ENCODE data around the gene TWF2.
"Not testable (repeated sequence)": the region's sequence is repeated elsewhere in the genome, so short reads cannot be mapped to it uniquely, and the experiment has no call there.

Gene TWF2

DNA sequence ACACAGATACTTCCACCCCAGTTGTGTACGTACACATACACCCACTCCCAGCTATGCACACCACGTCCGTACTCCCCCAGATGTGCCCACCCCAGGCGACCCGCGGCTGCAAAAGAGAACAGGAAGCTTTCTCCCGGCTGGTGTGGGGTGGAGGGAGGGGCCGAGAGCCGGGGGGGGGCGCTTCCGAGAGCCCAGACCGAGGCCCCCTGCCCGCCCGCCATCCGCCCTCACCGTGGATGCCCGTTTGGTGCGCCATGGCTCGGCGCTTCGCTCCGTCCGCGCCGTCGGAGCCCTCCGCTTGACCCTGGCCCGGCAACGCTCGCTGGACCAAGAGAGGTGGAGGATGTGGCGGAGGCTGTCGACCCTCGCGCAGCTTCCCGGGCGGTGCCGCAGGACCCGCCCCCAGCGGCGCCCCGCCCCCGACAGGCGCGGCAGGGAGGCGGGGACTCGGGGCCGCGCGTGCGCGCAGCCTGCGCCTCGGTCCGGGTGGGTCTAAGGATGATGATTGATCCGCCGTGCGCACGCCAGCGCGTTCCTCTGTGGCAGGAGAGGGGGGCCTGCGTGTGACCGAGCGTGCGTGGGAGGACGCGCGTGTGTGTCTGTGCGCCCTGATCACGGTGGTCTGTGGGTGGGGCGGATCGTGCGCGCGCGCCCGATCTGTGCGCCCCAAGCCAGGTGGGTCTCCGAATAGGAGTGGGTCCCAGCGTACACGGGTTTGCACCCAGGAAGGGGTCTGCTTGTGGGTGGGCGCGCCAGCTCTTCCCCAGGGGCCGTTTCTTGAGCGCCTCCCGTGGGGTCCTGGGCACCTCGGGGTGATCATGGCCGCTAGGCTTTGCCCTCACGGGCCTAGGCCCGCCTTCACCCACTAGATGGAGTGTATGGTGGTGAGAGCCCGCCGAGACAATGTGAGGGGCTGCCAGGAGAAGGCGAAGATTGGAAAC is at the start of gene TWF2:
Gene TWF2 (minus strand): TSS at position 398 of the 941 bp plus-strand sequence. CDS start 142 bp downstream, at position 256.
- peak; percentile 48 for DNase-seq

DNA sequence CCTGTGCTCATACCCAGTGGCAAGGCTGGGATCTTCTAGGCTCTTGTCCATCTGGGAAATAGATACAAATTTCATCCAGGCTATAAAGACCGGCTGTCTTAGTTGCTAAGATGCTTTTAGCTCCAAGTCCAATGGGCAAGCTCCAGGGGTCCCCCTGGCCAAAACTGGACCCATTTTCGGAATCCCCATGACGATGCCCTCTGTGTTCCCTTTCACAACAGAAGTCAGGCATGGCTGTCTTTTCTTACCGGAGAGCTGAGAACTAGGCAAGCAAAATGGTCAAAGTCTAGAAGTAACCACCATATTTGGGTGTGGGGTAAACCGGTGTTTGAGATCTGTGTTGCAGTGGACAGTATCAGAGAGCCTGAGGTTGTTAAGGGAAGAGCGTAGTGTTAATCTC is 49.7 kb upstream of the TWF2 start:
- DNase-seq: no peak

DNA sequence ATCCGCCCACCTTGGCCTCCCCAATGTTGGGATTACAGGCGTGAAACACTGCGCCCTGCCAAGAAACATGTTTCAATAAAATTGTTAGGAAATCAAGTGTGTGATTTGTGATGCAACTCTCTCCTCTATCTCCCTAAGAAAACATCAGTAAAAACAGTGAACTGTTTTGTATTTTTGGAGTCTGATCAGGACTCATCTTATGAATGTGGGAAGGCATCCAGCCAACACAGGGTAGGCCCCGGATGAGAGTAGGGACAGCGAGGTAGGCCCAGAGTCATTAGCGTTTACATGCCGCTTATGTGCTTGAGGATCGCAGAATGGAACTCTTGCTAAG is 47.8 kb upstream of the TWF2 start:
- DNase-seq: no peak

DNA sequence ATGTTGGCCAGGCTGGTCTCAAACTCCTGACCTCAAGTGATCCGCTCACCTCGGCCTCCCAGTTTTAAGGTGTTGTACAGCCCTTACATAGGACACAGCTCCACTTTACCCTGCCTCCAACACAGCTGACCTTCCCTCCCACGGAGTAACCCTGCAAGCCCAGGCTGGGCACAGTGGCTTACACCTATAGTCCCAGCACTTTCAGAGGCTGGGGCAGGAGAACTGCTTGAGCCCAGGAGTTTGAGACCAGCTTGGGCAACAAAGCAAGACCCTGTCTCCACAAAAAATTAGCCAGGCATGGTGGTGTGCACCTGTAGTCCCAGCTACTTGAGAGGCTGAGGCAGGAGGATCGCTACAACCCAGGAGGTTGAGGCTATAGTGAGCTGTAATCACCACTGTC is 45.1 kb upstream of the TWF2 start:
- not testable (repeated sequence) for DNase-seq

DNA sequence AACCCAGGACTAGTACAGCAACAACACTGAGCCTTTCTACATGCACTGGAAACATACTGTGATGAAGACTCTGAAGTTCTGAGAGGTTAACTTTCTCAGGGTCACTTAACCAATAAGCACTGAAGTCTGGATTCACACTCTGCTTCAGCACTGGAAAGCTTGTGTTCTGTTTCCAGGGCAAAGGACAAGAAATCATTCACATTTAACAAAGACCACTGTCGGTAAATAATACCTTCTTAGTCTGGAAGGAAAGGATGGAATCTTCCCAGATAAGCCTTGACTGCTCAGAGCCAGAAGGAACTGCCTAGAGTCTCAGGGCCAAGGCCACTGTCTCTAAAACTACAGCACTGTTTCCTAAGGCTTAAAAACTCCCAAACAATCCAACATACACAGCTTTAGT is 44.3 kb upstream of the TWF2 start:
- no peak for DNase-seq

DNA sequence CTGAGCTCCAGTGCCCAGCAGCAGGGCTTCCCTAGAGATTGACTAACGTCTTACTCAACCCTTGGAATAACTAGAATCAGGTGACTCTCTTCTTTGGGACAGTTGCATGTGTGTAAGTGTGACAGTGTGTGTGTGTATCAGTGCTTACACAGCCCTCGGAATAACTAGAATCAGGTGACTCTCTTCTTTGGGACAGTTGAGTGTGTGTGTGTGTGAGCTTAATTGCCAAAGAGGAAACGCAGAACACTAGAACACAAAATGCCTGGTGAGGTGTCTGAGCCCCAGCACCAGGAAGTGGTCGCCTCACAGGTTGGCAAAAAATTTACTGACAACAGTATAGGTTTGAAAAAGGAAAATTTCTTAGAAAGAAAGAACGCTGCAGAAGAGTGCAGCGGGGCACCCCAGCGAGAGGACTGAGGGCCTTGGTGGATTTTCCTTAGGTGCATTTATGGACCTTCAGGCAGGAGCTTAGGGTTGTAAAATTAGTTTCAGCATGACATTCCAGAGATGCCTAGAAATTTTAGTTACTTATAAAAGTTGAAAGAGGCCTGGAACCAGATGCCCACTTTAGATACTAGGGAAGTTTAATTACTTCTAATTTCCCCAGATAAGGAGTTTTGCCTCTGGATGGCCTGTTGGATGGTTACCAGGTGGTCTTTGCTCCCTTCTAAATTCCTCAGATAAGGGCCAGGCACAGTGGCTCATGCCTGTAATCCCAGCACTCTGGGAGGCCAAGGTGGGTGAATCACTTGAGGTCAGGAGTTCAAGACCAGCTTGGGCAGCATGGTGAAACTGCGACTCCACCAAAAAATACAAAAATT is 43.2 kb upstream of the TWF2 start:
- DNase-seq: no peak

DNA sequence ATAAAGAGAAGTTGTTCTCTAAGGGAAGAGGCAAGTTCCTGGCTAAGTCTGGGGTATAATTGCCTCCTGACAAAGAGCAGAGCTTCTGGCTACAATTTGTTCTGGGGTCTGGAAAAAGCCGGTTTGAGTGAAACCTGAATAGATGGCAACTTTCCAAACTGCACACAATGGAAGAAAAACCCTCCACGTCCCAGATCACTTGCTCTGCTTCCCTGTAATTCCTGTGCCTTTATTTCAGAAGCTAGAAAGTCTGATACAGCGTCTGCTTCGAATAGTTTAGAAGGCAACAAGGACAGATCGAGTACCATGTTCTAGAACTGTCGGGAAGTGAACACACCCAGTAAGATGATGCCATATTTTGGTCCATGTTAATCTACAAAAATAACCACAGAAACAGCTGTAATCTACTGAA is 41.1 kb upstream of the TWF2 start:
- DNase-seq: no peak

DNA sequence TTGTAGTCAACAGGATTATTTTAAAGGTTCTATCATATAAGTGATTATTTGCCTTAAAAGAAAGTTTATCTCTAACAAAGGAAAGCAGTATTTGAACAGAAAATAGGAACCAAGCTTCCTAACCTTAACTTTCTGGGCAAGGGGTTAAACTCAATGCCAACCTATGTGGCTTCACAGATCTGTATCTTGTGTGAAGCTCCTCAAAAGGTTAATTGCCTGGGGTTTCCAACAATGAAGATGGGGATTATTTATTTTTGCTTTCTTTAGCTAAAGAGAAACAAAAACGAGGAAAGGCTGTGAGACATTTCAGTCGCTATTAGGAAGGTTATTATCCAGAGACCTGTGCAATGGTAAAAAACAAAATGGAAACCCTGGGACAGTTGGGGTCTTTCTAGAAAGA is 40.6 kb upstream of the TWF2 start:
- DNase-seq: no peak

DNA sequence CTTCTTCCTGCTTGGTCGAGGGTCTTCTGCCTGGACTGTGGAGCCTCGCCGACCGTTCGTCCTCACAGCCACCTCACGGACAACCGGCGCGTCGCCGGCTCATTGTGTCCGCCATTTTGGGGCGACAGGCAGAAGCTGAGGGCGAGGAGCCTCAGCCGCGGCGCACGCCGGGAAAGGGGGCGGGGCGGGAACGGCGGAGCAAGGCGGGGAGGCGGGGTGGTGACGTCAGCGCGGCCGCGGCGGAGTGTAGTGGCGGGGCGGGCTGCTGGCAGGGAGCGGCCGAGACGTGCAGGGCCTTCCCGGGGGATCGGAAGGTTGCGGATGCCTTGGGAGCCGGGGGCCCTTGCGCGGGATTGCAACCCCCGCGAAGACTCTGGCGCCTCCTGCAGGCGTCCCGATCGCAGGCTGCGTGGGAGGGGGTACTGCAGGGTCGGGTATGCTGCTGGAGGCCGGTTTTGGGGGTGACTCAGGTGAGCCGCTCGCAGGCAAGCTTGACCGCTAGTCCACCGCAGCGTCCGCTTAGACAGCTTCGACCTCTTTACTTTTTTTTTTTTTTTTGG is 39.6 kb upstream of the TWF2 start, which contains the start of gene WDR82:
Gene WDR82 (minus strand): TSS at position 140 of the 560 bp plus-strand sequence. CDS start 288 bp downstream, outside the sequence.
- peak; percentile 77 for DNase-seq

DNA sequence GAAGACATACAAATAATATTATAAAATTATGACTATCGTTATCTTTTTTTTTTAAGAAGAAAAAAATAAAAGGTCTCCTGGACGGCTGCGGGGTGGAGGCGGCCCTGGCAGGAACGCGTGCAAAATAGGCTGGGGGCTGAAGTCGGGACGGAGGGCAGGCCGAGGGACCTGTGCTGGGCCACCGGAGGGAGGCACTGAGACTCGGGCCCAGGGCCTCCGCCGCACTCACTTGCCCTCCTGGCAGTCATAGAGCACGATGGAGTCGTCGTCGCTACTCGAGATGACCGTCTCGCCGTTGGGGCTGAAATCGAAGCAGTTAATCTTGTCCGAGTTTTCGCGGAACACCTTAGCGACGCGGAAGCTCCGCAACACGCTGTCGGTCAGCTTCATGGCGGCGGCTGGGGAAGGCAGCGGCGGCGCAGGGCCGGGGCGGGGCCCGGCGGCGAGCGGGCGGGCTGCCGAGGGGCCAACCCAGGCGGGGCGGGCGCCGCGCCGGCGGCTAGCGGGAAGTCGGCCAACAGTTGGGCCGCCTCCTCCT is 39.1 kb upstream of the TWF2 start:
- DNase-seq: no peak

DNA sequence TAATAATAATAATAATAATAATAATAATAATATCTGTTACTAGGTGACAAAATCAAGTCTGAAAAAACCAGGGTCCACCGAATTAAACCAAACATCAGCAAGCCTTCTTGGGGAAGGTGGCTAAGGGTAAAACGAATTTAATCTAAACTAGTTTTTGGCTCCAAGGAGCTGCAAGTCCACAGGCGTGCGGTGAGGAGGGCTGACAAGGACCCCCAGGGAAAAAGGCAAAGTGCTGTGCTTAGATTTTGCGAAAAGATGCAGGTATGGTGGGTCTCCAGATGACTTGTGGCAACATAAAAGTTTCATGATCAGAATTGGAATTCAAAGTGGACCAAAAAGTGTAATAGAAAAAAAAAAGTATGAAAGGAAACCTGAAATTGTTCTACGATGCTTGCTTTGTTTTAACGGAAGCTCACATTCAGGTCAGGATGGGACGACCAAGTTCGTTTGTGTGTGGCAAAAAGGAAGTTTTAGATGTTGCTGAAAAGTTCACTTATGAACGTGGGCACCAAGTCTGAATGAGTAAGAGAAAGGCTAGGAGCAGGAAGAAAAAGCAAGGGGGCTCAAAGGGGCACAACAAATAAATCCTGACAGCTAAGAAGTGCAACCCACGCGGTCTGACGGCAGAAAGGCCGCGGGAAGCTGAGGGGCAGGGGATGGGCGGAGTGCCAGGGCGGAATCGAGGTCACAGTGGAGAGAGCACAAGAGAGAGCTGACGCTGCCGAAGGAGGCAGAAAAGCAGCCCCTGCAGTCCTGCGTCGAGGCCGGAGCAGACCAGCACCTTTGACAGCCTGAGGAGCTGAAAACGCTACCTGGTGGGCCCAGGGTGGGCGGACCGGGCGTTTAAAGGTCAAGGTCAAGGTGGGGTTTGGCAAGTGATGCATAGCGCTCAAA is 38.4 kb upstream of the TWF2 start:
- no peak for DNase-seq

DNA sequence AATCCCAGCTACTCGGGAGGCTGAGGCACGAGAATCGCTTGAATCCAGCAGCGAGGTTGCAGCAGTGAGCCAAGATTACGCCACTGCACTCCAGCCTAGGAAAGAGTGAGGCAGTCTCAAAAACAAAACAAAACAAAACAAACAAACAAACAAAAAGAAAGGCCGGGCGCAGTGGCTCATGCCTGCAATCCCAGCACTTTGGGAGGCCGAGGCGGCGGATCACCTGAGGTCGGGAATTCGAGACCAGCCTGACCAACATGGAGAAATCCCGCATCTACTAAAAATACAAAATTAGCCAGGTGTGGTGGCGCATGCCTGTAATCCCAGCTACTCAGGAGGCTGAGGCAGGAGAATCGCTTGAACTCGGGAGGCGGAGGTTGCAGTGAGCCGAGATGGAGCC is 35.8 kb upstream of the TWF2 start:
- not testable (repeated sequence) for DNase-seq

DNA sequence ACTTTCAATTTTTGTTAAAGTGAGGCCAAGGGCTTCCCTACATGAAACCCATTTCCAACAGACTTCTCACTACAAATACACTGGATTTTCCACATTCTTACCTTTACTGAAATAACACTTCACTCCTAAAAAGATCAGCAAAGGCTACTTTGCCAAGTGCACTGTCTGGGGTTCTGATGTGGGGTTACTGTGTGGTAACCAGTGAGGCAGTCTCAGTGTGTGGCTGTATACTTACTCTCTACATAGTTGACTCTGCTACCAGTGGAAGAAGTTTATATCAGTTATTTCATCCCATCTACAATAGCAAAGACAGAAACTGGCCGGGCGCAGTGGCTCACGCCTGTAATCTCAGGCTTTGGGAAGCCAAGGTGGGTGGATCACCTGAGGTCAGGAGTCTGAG is 33.9 kb upstream of the TWF2 start:
- no peak for DNase-seq

DNA sequence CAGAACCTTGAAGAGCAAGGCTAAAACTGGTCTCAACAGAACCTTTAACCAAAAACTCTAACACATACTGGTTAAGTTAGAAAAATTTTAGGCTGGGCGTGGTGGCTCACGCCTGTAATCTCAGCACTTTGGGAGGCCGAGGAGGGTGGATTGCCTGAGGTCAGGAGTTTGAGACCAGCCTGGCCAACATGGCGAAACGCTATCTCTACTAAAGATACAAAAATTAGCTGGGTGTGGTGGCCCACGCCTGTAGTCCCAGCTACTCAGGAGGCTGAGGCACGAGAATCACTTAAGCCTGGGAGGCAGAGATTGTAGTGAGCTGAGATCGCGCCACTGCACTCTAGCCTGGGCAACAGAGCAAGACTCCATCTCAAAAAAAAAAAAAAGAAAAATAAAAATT is 33.2 kb upstream of the TWF2 start:
- not testable (repeated sequence) for DNase-seq

DNA sequence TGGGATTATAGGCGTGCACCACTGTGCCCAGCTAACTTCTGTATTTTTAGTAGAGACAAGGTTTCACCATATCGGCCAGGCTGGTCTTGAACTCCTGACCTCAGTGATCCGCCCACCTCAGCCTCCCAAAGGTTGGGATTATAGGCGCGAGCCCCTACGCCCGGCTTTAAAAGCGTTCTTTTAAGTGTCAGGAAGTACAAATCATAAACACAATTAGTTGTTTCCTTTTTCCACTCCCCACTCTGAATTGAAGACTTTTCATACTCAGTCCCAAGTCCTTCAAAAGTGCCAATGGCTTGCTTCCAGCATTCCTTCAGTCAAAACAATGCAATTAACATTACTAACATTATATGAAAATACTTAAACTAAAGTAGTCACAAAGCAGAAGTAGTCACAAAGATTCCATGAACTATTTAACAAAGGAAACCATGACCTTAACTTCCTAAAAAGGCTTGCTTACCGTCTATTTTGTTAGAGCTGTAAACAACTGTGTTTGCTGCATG is 31.3 kb upstream of the TWF2 start:
- no peak for DNase-seq

DNA sequence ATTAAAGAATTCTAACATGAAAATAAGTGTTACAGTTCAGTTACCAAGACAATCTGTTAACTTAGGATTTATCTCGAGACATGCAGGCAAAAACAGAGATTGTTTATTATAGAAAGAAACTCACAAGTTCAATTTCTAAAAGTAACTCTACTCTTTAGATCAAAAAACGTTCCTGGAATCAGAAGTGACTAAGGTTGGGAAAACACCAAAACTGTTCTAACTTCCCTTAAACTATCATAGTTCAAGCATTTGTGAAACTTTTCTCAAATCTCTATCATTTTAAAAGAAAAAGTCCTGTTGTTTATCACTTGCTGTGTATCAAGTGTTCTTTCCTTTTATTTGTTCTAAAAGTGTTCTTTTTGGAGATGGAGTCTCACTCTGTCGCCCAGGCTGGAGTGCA is 30.8 kb upstream of the TWF2 start:
- no peak for DNase-seq

DNA sequence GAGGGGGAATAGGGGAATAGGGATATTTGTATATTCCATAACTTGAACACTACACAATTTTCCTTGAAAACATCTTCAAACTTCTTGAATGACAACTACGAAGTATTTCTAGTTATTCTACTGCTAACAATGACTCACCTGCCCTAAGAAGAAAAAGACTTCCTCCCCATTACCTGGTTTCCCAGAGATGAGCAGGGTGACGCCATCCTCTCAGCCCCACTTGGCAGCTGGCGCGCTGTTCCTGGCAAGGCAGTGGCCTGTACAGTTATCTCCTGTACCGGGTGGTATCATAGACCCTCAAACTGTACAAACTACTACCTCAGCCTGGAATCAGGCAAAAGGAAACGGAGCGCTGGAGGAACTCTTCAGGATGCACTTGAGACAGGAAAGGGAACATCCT is 29.1 kb upstream of the TWF2 start:
- DNase-seq: no peak

DNA sequence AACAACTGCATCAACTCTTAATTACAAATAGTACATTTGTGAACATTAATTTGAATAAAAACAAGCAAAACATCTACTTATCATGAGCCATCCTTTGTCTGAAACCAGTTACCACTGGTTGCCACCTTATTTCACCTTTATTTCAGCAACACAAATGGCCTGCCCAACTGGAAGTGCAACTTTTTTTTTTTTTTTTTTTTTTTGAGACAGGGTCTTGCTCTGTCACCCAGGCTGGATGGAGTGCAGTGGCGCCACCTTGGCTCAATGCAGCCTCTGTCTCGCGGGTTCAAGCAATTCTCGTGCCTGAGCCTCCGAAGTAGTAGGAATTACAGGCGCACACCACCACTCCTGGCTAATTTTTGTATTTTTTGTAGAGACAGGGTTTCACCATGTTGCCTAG is 26.4 kb upstream of the TWF2 start:
- peak; percentile 13 for DNase-seq

DNA sequence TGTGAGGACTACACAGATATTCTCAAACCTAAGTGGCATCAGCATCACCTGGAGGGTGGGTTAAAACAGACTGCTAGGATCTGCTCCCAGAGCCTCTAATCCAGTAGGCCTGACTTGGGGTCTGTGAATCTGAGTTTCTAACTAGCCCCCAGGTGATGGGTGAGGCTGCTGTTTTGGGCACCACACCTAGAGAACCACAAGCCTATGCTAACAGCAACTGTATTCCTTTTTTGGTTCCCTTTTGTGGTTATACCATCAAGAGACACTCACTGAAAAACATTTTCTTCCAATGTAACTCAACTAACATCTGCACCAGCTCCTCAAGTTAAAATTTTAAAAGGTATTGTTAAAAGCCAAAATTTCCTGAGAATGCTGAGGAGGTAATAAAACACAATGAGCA is 23.5 kb upstream of the TWF2 start:
- DNase-seq: no peak

DNA sequence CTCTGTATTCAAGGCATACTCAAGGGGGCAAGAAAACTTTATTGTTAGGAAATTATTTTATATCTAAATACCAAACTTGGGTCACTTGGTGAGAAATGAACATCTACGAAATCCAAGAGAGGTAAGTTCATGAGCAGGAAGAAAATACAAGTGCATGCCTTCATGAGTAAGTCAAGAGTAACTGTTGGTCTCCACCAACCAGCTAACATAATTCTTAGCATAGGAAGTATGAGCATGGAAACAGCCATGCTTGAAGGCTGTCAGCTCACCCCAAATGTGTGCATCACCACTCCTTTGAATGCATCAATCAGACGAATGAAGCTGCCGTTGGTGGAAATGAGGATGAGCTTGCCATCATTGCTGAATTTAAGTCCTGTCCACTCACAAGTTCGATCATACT is 20.5 kb upstream of the TWF2 start:
- no peak for DNase-seq

DNA sequence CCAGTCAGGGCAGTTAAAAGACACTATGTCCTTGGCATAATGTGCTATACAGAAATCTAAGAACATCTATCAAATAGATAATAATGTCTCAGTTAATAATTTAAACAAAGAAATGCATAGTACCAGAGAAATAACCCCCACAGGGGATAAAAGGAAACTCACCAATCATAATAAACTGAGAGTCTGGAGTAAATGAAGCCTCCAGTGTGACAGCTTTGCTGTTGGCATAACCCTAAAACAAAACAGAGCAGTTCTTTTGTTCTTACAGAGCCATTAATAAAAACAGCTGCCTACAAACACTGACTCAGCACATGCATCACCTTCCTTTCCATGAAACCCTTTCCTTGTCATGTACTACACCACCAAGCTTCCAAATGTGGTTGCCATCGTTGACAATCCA is 20.1 kb upstream of the TWF2 start:
- no peak for DNase-seq

DNA sequence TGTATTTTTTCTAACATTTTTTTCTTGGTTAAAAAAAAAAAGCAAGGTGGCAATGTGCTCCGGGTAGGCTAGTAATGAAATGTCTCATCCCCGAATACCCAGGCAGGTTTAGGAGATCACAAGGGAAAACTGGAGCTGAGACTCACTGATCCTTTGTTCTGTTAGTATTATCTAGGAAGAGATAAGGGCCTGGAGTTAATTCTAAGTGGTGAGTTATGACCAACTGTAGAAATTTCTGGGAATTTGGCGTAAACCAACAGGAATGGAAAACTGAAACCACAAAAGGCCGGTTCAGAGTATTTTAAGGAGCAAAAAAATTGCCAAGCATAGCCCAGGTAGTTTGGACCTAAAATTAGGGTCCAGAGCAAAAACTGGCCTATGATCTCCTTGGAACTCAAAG is 19.0 kb upstream of the TWF2 start:
- no peak for DNase-seq

Measured in NCI-H1048 (cell line).